Tibial nerve (tissue), 4 donors: ENCODE data around the gene CLASP2. TPM values are rescaled to one million over a fixed set of nuclear protein-coding genes. Genes with fewer than 3 reads are reported as not detected.

ENCODE experiments used
- DNase-seq, 2 donors: peaks; one replicate each; pipeline ENCODE4 v3.0.0-alpha.2; 2019; ENCODE audit warnings: low spot score in 2 of 2
- H3K27ac ChIP-seq, 4 donors: fragments of 200-600 bp; sonication (generic) in 3 of 4; one replicate each; pipeline ENCODE4 v1.5.1; 2017 to 2019; ENCODE audit warnings: mild to moderate bottlenecking in 1 of 4
- H3K27me3 ChIP-seq, 2 donors: fragments of 200-600 bp; sonication (generic) in 1 of 2; one replicate each; pipeline versions ENCODE4 v1.5.1 to v1.6.0; 2017 to 2019
- H3K36me3 ChIP-seq, 3 donors: fragments of 200-600 bp; sonication (generic); one replicate each; pipeline ENCODE4 v1.5.1; 2018 to 2019
- H3K4me1 ChIP-seq, 4 donors: fragments of 200-600 bp; sonication (generic) in 3 of 4; one replicate each; pipeline ENCODE4 v1.5.1; 2017 to 2019
- H3K4me3 ChIP-seq, 4 donors: fragments of 200-600 bp; sonication (generic) in 3 of 4; one replicate each; pipeline ENCODE4 v1.5.1; 2017 to 2019; ENCODE audit warnings: mild to moderate bottlenecking in 1 of 4, moderate library complexity in 1 of 4
- H3K9me3 ChIP-seq, 4 donors: fragments of 200-600 bp; sonication (generic) in 3 of 4; one replicate each; pipeline ENCODE4 v1.5.1; 2017 to 2019
- CTCF ChIP-seq, 5 experiments: fragments of 200-600 bp in 3 of 5; fragments of 450-650 bp in 2 of 5; sonication (generic) in 3 of 5; IDR thresholded peaks; one replicate each; pipeline ENCODE4 v1.5.1; 2016 to 2019; ENCODE audit warnings: antibody characterized with exemption in 5 of 5, mild to moderate bottlenecking in 3 of 5, moderate library complexity in 2 of 5
- EP300 ChIP-seq, 2 donors: sonication (generic); formaldehyde crosslinking; IDR thresholded peaks; one replicate each; pipeline ENCODE4 v1.6.1; 2017; ENCODE audit warnings: antibody characterized with exemption in 2 of 2, mild to moderate bottlenecking in 1 of 2
- POLR2A ChIP-seq, 2 donors: fragments of 450-650 bp; IDR thresholded peaks; one replicate each; pipeline ENCODE4 v1.6.1; 2017; ENCODE audit warnings: antibody characterized with exemption in 2 of 2, mild to moderate bottlenecking in 2 of 2, moderate library complexity in 2 of 2
- WGBS, 2 donors: methylation state at CpG; one replicate each; pipeline ENCODE4 v1.1.5; 2018; 5-methylcytosine and 5-hydroxymethylcytosine counted together
- total RNA-seq, 4 donors: library from RNA; depleted of rRNA; stranded (reverse); fragments of >200 nt; gene quantifications; one replicate each; pipeline ENCODE4 v1.1.0, GENCODE V29; 2016

Gene CLASP2
- total RNA-seq, 4 donors from 2014 or later, result 95.1 to 161 (median 106) TPM

- no peak overlapping the region for H3K27ac ChIP-seq
- H3K4me3 ChIP-seq, result no peak overlapping the region
- no peak for TF ChIP-seq POLR2A (IDR thresholded peaks at IDR 0.05)
- DNase-seq, result no peak
- no peaks in the 10 kb centered on the region for H3K4me1 ChIP-seq
- 78 to 83% methylated on average over 3 of the region's 3 CpGs for WGBS, 2 donors
- no peaks in the 10 kb centered on the region for H3K36me3 ChIP-seq
- no peaks in the 10 kb centered on the region for H3K27me3 ChIP-seq
- H3K9me3 ChIP-seq, result no peaks in the 10 kb centered on the region
Measured at GRCh38 chr3:33729993-33730392, 11.9 kb upstream of the CLASP2 start.

- H3K4me1 ChIP-seq, result peaks cover 0 to 11% (median 0%) of the 10 kb centered on the region in 4 donors
- no peak overlapping the region for H3K4me3 ChIP-seq
- H3K36me3 ChIP-seq, result no peaks in the 10 kb centered on the region
- no peak for DNase-seq
- H3K27me3 ChIP-seq, result no peaks in the 10 kb centered on the region
- WGBS, 2 donors, result 96 to 99% methylated on average over 2 of the region's 2 CpGs
- H3K9me3 ChIP-seq, result no peaks in the 10 kb centered on the region
- no peak overlapping the region for H3K27ac ChIP-seq
- TF ChIP-seq EP300 (IDR thresholded peaks at IDR 0.05), result no peak
- TF ChIP-seq CTCF (IDR thresholded peaks at IDR 0.05), result no peak
- no peak for TF ChIP-seq POLR2A (IDR thresholded peaks at IDR 0.05)
Measured at GRCh38 chr3:33724256-33724655, 6.2 kb upstream of the CLASP2 start.

- peaks cover 0 to 17% (median 0%) of the 10 kb centered on the region in 4 donors for H3K4me1 ChIP-seq
- H3K27me3 ChIP-seq, result no peaks in the 10 kb centered on the region
- no peak overlapping the region for H3K4me3 ChIP-seq
- no peak for TF ChIP-seq EP300 (IDR thresholded peaks at IDR 0.05)
- no peak for TF ChIP-seq POLR2A (IDR thresholded peaks at IDR 0.05)
- TF ChIP-seq CTCF (IDR thresholded peaks at IDR 0.05), result no peak
- H3K9me3 ChIP-seq, result no peaks in the 10 kb centered on the region
- peak overlapping the region in 1 of 4 donors; percentile 54 for H3K27ac ChIP-seq
- no peaks in the 10 kb centered on the region for H3K36me3 ChIP-seq
- no peak for DNase-seq
- 28 to 33% methylated on average over 2 of the region's 2 CpGs for WGBS, 2 donors
Measured at GRCh38 chr3:33722626-33723370, 4.7 kb upstream of the CLASP2 start.

GRCh38 chr3:33722191-33722590 lies 4.1 kb upstream of the CLASP2 start:
- H3K4me3 ChIP-seq, result no peak overlapping the region
- WGBS, 2 donors, result 81 to 88% methylated on average over 1 of the region's 1 CpG

GRCh38 chr3:33718595-33718907 lies 497 bp upstream of the CLASP2 start:
- H3K27me3 ChIP-seq, result no peaks in the 10 kb centered on the region
- 1 to 3% methylated on average over 7 of the region's 7 CpGs for WGBS, 2 donors
- peak overlapping the region; percentile 64 to 91 (median 84) for H3K4me3 ChIP-seq
- DNase-seq, result no peak
- peaks cover 0 to 31% (median 9%) of the 10 kb centered on the region in 4 donors for H3K4me1 ChIP-seq
- no peak for TF ChIP-seq POLR2A (IDR thresholded peaks at IDR 0.05)
- peak overlapping the region; percentile 94 to 99 (median 96) for H3K27ac ChIP-seq
- no peaks in the 10 kb centered on the region for H3K36me3 ChIP-seq
- no peaks in the 10 kb centered on the region for H3K9me3 ChIP-seq

More at GRCh38 chr3:33722191-33722590, 4.1 kb upstream of the CLASP2 start:
- H3K4me1 ChIP-seq, result peaks cover 0 to 17% (median 0%) of the 10 kb centered on the region in 4 donors
- H3K36me3 ChIP-seq, result no peaks in the 10 kb centered on the region
- TF ChIP-seq CTCF (IDR thresholded peaks at IDR 0.05) (no peak), POLR2A (IDR thresholded peaks at IDR 0.05) (no peak), EP300 (IDR thresholded peaks at IDR 0.05) (no peak)
- no peaks in the 10 kb centered on the region for H3K9me3 ChIP-seq
- H3K27me3 ChIP-seq, result no peaks in the 10 kb centered on the region
- H3K27ac ChIP-seq, result peak overlapping the region in 1 of 4 donors; percentile 54
- DNase-seq, result no peak

GRCh38 chr3:33717616-33717865 lies 513 bp downstream of the CLASP2 start:
- no peak for TF ChIP-seq POLR2A (IDR thresholded peaks at IDR 0.05)
- TF ChIP-seq EP300 (IDR thresholded peaks at IDR 0.05), result no peak
- no peak for TF ChIP-seq CTCF (IDR thresholded peaks at IDR 0.05)
- H3K9me3 ChIP-seq, result no peaks in the 10 kb centered on the region
- peak overlapping the region; percentile 94 to 99 (median 96) for H3K27ac ChIP-seq
- peak in 1 of 2 donors; percentile 32 for DNase-seq
- H3K4me3 ChIP-seq, result peak overlapping the region; percentile 64 to 91 (median 84)
- no peaks in the 10 kb centered on the region for H3K27me3 ChIP-seq
- 0 to 1% methylated on average over 15 to 26 of the region's 26 CpGs for WGBS, 2 donors
- H3K4me1 ChIP-seq, result peaks cover 0 to 26% (median 9%) of the 10 kb centered on the region in 4 donors
- H3K36me3 ChIP-seq, result no peaks in the 10 kb centered on the region
